PC-9 (cell line): Measurements from ENCODE around the gene PSMC3IP.

ENCODE experiments used
- EZH2 ChIP-seq: fragments of 200-600 bp; sonication (generic); IDR thresholded peaks from 2 replicates; pipeline ENCODE4 v1.8.0; 2017; ENCODE audit warnings: antibody characterized with exemption, low read depth
- TF ChIP-seq, protein P1 (sequence below): fragments of 200-600 bp; sonication (generic); conservative IDR thresholded peaks from 2 replicates; pipeline ENCODE4 v1.6.1; 2017; ENCODE audit warnings: mixed run types, antibody characterized with exemption, mild to moderate bottlenecking, moderate library complexity

DNA sequence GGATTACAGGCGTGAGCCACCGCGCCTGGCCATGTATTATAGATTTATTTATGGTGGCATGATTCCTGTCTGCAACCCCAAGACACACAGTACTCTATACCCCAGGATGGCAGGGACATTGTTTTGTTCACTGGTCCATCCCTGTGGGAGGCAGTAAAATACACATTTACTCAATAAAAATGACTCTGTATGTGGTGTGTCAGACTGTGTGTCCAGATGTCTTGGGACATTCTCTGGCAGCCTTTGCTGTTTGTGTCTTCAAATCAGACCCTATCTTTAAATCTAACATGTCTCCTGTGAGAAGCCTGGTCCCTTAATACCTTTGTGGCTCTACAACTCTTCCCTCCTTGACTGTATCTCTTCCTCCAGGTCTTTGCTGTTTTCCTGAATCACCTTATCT is 17.3 kb downstream of the PSMC3IP start:
- TF ChIP-seq, protein P1, sequence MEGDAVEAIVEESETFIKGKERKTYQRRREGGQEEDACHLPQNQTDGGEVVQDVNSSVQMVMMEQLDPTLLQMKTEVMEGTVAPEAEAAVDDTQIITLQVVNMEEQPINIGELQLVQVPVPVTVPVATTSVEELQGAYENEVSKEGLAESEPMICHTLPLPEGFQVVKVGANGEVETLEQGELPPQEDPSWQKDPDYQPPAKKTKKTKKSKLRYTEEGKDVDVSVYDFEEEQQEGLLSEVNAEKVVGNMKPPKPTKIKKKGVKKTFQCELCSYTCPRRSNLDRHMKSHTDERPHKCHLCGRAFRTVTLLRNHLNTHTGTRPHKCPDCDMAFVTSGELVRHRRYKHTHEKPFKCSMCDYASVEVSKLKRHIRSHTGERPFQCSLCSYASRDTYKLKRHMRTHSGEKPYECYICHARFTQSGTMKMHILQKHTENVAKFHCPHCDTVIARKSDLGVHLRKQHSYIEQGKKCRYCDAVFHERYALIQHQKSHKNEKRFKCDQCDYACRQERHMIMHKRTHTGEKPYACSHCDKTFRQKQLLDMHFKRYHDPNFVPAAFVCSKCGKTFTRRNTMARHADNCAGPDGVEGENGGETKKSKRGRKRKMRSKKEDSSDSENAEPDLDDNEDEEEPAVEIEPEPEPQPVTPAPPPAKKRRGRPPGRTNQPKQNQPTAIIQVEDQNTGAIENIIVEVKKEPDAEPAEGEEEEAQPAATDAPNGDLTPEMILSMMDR: no peak
- no peak for TF ChIP-seq EZH2
